Measurements from ENCODE around the gene NAB2. TPM values are rescaled to one million over a fixed set of nuclear protein-coding genes. Genes with fewer than 3 reads are reported as not detected.

Gene NAB2
- total RNA-seq, 6 experiments from 2014 or later, result 37.9 to 48.1 (median 44.8) TPM

DNA sequence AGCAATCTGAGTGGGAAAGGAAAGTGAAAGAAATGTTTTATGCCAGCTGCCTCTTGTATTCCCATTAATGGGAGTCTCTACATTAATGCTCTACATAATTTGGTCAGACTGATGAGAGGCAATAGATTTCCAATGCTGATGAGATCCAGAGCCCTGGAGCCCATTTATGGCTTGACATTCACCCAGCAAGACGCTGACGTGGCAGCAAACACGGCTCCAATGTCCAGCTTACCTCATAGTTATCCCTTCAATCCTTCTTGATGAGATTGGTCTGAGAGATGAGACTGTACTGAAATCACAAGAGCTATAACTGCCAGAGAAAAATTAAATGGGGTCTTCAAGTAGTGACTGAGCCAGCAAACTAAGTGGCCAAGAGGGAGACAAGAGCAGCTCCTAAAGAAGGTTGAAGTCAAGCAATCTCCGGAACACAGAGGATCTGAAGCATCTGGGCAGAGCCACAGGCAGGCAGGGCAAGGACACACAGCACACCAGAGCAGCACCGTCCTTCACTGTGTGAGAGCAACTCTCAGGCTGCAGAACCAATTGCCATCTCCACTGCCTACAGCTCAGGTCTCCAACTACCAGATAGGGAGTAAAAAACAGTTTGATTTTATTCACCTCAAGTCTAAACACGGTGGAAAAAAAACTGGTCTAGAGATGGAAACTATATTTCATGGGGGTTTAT is 31.7 kb upstream of the NAB2 start:
- no peaks in the 10 kb centered on the region for H3K27me3 Mint-ChIP-seq (ENCODE audit: insufficient read depth)
- no peak for DNase-seq
- no peaks in the 10 kb centered on the region for H3K4me1 Mint-ChIP-seq (ENCODE audit: low read depth)
- no peak overlapping the region for H3K4me3 Mint-ChIP-seq
- H3K27ac Mint-ChIP-seq, result no peak overlapping the region
- H3K9me3 Mint-ChIP-seq, result no peaks in the 10 kb centered on the region
- peaks cover 22% of the 10 kb centered on the region for H3K36me3 Mint-ChIP-seq (ENCODE audit: low read depth)
- no peak for TF ChIP-seq CTCF (IDR thresholded peaks at IDR 0.05)

- no peak for TF ChIP-seq CTCF (IDR thresholded peaks at IDR 0.05)
- H3K27ac Mint-ChIP-seq, result no peak overlapping the region
- H3K36me3 Mint-ChIP-seq (ENCODE audit: low read depth), result peaks cover 22% of the 10 kb centered on the region
- no peaks in the 10 kb centered on the region for H3K27me3 Mint-ChIP-seq (ENCODE audit: insufficient read depth)
- no peaks in the 10 kb centered on the region for H3K9me3 Mint-ChIP-seq
- no peak overlapping the region for H3K4me3 Mint-ChIP-seq
- no peaks in the 10 kb centered on the region for H3K4me1 Mint-ChIP-seq (ENCODE audit: low read depth)
- DNase-seq, result no peak
Measured at GRCh38 chr12:57058454-57058853, 30.5 kb upstream of the NAB2 start.

GRCh38 chr12:57063991-57064685 is 24.8 kb upstream of the NAB2 start:
- no peak for TF ChIP-seq CTCF (IDR thresholded peaks at IDR 0.05)
- Mint-ChIP-seq H3K9me3 (no peaks in the 10 kb centered on the region), H3K27me3 (ENCODE audit: insufficient read depth) (peaks cover 1% of the 10 kb centered on the region; the same call in 1 of the 2 replicates), H3K36me3 (ENCODE audit: low read depth) (no peaks in the 10 kb centered on the region; the same call in 1 of the 2 replicates), H3K27ac (no peak overlapping the region), H3K4me3 (no peak overlapping the region), H3K4me1 (ENCODE audit: low read depth) (peaks cover 4% of the 10 kb centered on the region; the same call in 1 of the 2 replicates)
- no peak for DNase-seq

- H3K4me1 Mint-ChIP-seq (ENCODE audit: low read depth), result peaks cover 15% of the 10 kb centered on the region
- no peak overlapping the region for H3K27ac Mint-ChIP-seq
- no peak for TF ChIP-seq CTCF (IDR thresholded peaks at IDR 0.05)
- no peak overlapping the region for H3K4me3 Mint-ChIP-seq
- no peaks in the 10 kb centered on the region for H3K9me3 Mint-ChIP-seq
- no peak for DNase-seq
- peaks cover 1% of the 10 kb centered on the region; the same call in 1 of the 2 replicates for H3K27me3 Mint-ChIP-seq (ENCODE audit: insufficient read depth)
- no peaks in the 10 kb centered on the region; the same call in none of the 2 replicates for H3K36me3 Mint-ChIP-seq (ENCODE audit: low read depth)
Measured at GRCh38 chr12:57066245-57066644, 22.7 kb upstream of the NAB2 start.

GRCh38 chr12:57069523-57069922 is 19.4 kb upstream of the NAB2 start:
- H3K36me3 Mint-ChIP-seq (ENCODE audit: low read depth), result no peaks in the 10 kb centered on the region; the same call in 1 of the 2 replicates
- peak overlapping the region; percentile 49 for H3K27ac Mint-ChIP-seq
- H3K4me1 Mint-ChIP-seq (ENCODE audit: low read depth), result peaks cover 29% of the 10 kb centered on the region
- no peaks in the 10 kb centered on the region for H3K9me3 Mint-ChIP-seq
- no peak overlapping the region for H3K4me3 Mint-ChIP-seq
- H3K27me3 Mint-ChIP-seq (ENCODE audit: insufficient read depth), result no peaks in the 10 kb centered on the region
- DNase-seq, result peak; percentile 78
- peak; percentile 94 for TF ChIP-seq CTCF (IDR thresholded peaks at IDR 0.05)
